ENCODE data around the gene EFL1. TPM values are rescaled to one million over a fixed set of nuclear protein-coding genes. Genes with fewer than 3 reads are reported as not detected.
A peak's percentile ranks its signal among the peaks of the same experiment; 100 is the strongest.

The EFL1 gene
- total and polyA plus RNA-seq, 4 donors: 3.2 to 10.1 (median 6.1) TPM

- TF ChIP-seq, protein P1, sequence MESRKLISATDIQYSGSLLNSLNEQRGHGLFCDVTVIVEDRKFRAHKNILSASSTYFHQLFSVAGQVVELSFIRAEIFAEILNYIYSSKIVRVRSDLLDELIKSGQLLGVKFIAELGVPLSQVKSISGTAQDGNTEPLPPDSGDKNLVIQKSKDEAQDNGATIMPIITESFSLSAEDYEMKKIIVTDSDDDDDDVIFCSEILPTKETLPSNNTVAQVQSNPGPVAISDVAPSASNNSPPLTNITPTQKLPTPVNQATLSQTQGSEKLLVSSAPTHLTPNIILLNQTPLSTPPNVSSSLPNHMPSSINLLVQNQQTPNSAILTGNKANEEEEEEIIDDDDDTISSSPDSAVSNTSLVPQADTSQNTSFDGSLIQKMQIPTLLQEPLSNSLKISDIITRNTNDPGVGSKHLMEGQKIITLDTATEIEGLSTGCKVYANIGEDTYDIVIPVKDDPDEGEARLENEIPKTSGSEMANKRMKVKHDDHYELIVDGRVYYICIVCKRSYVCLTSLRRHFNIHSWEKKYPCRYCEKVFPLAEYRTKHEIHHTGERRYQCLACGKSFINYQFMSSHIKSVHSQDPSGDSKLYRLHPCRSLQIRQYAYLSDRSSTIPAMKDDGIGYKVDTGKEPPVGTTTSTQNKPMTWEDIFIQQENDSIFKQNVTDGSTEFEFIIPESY (IDR thresholded peaks at IDR 0.05): no peak
- TF ChIP-seq YY1 (IDR thresholded peaks at IDR 0.05): no peak
These were observed 150.6 kb downstream of the EFL1 start (continued) for GRCh38 chr15:82111918-82112317.

DNA sequence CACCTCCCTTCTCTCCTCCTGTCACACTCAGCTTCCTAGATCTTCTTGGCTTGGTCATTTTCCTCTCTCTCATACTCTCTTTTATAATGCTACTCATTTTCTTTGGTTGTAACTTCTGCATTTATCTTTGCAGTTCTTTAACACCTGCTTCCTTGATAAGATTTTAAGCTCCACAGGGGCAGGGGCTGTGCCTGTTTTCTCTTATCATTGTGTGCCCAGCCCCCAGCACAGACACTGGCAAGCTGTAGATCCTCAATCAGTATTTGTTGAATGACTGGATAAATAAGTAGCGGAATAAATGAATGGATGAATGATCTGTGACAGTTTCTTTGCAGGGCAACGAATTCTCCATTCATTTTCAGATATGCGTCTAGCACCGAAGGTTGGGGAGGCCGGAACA is 152.4 kb downstream of the EFL1 start:
- WGBS: 95% methylated on average over 5 of the region's 5 CpGs
- H3K4me3 ChIP-seq (ENCODE audit: low read depth in 1 of 3, low read length in 3 of 3): no peak overlapping the region
- no peaks in the 10 kb centered on the region for H3K27me3 ChIP-seq (ENCODE audit: control insufficient read depth in 4 of 4, insufficient read depth in 4 of 4, low read length in 3 of 4)
- H3K36me3 ChIP-seq (ENCODE audit: control insufficient read depth in 4 of 4, insufficient read depth in 3 of 4, low read depth in 1 of 4, low read length in 3 of 4): no peaks in the 10 kb centered on the region
- H3K9ac ChIP-seq (ENCODE audit: low read depth in 1 of 2, low read length in 2 of 2): no peak overlapping the region
- H3K9me3 ChIP-seq (ENCODE audit: control insufficient read depth in 4 of 4, low read length in 3 of 4): no peaks in the 10 kb centered on the region
- no peaks in the 10 kb centered on the region for H3K4me1 ChIP-seq (ENCODE audit: control insufficient read depth in 4 of 4, insufficient read depth in 4 of 4, low read length in 3 of 4)
- TF ChIP-seq RXRA (IDR thresholded peaks at IDR 0.05): no peak
- TF ChIP-seq TAF1 (conservative IDR thresholded peaks at IDR 0.05): no peak
- no peak for TF ChIP-seq EGR1 (IDR thresholded peaks at IDR 0.05; ENCODE audit: low read depth in 2 of 2)
- no peak for TF ChIP-seq REST (IDR thresholded peaks at IDR 0.05)
- TF ChIP-seq RAD21 (IDR thresholded peaks at IDR 0.05): no peak
- no peak for TF ChIP-seq NR2F2 (IDR thresholded peaks at IDR 0.05)
- TF ChIP-seq, protein P2, sequence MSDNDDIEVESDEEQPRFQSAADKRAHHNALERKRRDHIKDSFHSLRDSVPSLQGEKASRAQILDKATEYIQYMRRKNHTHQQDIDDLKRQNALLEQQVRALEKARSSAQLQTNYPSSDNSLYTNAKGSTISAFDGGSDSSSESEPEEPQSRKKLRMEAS (IDR thresholded peaks at IDR 0.05): no peak
- H3K27ac ChIP-seq (ENCODE audit: low read depth in 1 of 2, low read length in 2 of 2): no peak overlapping the region
- no peak for DNase-seq (ENCODE audit: low spot score)

- Histone ChIP-seq H3K27ac (ENCODE audit: low read depth in 1 of 2, low read length in 2 of 2) (no peak overlapping the region), H3K4me1 (ENCODE audit: control insufficient read depth in 4 of 4, insufficient read depth in 4 of 4, low read length in 3 of 4) (no peaks in the 10 kb centered on the region)
- 33% methylated on average over 9 of the region's 9 CpGs for WGBS
These were observed 153.9 kb downstream of the EFL1 start for GRCh38 chr15:82108489-82109078.

More at GRCh38 chr15:82108489-82109078, 153.9 kb downstream of the EFL1 start:
- H3K36me3 ChIP-seq (ENCODE audit: control insufficient read depth in 4 of 4, insufficient read depth in 3 of 4, low read depth in 1 of 4, low read length in 3 of 4): no peaks in the 10 kb centered on the region
- H3K4me3 ChIP-seq (ENCODE audit: low read depth in 1 of 3, low read length in 3 of 3): no peak overlapping the region
- no peaks in the 10 kb centered on the region for H3K9me3 ChIP-seq (ENCODE audit: control insufficient read depth in 4 of 4, low read length in 3 of 4)
- H3K9ac ChIP-seq (ENCODE audit: low read depth in 1 of 2, low read length in 2 of 2): no peak overlapping the region
- H3K27me3 ChIP-seq (ENCODE audit: control insufficient read depth in 4 of 4, insufficient read depth in 4 of 4, low read length in 3 of 4): no peaks in the 10 kb centered on the region
- TF ChIP-seq SP1 (IDR thresholded peaks at IDR 0.05): no peak
- peak; percentile 34 to 37 for TF ChIP-seq RXRA (IDR thresholded peaks at IDR 0.05)
- TF ChIP-seq, protein P3, sequence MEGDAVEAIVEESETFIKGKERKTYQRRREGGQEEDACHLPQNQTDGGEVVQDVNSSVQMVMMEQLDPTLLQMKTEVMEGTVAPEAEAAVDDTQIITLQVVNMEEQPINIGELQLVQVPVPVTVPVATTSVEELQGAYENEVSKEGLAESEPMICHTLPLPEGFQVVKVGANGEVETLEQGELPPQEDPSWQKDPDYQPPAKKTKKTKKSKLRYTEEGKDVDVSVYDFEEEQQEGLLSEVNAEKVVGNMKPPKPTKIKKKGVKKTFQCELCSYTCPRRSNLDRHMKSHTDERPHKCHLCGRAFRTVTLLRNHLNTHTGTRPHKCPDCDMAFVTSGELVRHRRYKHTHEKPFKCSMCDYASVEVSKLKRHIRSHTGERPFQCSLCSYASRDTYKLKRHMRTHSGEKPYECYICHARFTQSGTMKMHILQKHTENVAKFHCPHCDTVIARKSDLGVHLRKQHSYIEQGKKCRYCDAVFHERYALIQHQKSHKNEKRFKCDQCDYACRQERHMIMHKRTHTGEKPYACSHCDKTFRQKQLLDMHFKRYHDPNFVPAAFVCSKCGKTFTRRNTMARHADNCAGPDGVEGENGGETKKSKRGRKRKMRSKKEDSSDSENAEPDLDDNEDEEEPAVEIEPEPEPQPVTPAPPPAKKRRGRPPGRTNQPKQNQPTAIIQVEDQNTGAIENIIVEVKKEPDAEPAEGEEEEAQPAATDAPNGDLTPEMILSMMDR (IDR thresholded peaks at IDR 0.05; ENCODE audit: low read depth, low read length, missing input control): peak; percentile 94
- TF ChIP-seq HNF4A (conservative IDR thresholded peaks at IDR 0.05): no peak
- peak; percentile 97 to 99 for TF ChIP-seq RAD21 (IDR thresholded peaks at IDR 0.05)
- TF ChIP-seq EGR1 (IDR thresholded peaks at IDR 0.05; ENCODE audit: low read depth in 2 of 2): no peak
- peak; percentile 82 for DNase-seq (ENCODE audit: low spot score)

Data from liver (tissue), 9 donors.